ENCODE data around the gene FAIM. TPM values are rescaled to one million over a fixed set of nuclear protein-coding genes. Genes with fewer than 3 reads are reported as not detected.

Gene FAIM
- total and polyA plus RNA-seq, 2 of the 8 experiments (the other 6 are each of a cell fraction or from before 2014, with no cell fraction given) = 1.2 to 7.1 TPM

- no peaks in the 10 kb centered on the region for H3K23me2 ChIP-seq (ENCODE audit: low read depth, low read length)
- H2BK5ac ChIP-seq (ENCODE audit: low read depth, low read length) = no peak overlapping the region
- no peak overlapping the region for H3K23ac ChIP-seq (ENCODE audit: insufficient read length)
- no peak overlapping the region for H3K18ac ChIP-seq (ENCODE audit: extremely low read depth, low read length)
- H2BK15ac ChIP-seq (ENCODE audit: low read length) = no peak overlapping the region
- H4K5ac ChIP-seq (ENCODE audit: insufficient read length, low read depth, low read length) = no peak overlapping the region
- no peak overlapping the region for H2AK5ac ChIP-seq (ENCODE audit: low read depth, low read length)
- H3K79me2 ChIP-seq (ENCODE audit: control insufficient read depth in 1 of 2, insufficient read depth in 2 of 2, low read length in 2 of 2) = no peaks in the 10 kb centered on the region
- no peak overlapping the region for H2BK20ac ChIP-seq (ENCODE audit: low read length)
- H3K4ac ChIP-seq (replicated peaks; ENCODE audit: insufficient read length, low read depth, low read length) = no peak overlapping the region
- no peak overlapping the region for H3K4me2 ChIP-seq (ENCODE audit: insufficient read depth in 1 of 2, low read depth in 2 of 2, low read length in 2 of 2)
- H2AFZ ChIP-seq (ENCODE audit: low read length) = no peak overlapping the region
- no peaks in the 10 kb centered on the region for H3K4me1 ChIP-seq (replicated peaks in 1 of 4; ENCODE audit: control insufficient read depth in 3 of 4, insufficient read depth in 4 of 4, low read length in 3 of 4)
- no peaks in the 10 kb centered on the region for H3K9me3 ChIP-seq (ENCODE audit: insufficient read depth in 2 of 2, low read depth in 1 of 2, low read length in 1 of 2)
- no peaks in the 10 kb centered on the region for H4K20me1 ChIP-seq (replicated peaks in 1 of 2; ENCODE audit: control insufficient read depth in 1 of 2, insufficient read depth in 2 of 2, low read length in 2 of 2)
- H3K56ac ChIP-seq (replicated peaks; ENCODE audit: insufficient read length, low read depth, low read length) = no peak overlapping the region
- H3K27me3 ChIP-seq (replicated peaks in 1 of 4; ENCODE audit: control insufficient read depth in 3 of 4, extremely low read depth in 1 of 4, insufficient read depth in 3 of 4, low read length in 3 of 4) = no peaks in the 10 kb centered on the region
- H3K27ac ChIP-seq (ENCODE audit: low read depth, low read length) = no peak overlapping the region
- H4K8ac ChIP-seq (ENCODE audit: extremely low read depth, insufficient read depth, low read length) = no peak overlapping the region
- no peaks in the 10 kb centered on the region for H3K79me1 ChIP-seq (ENCODE audit: low read depth, low read length)
- H3K36me3 ChIP-seq (ENCODE audit: control insufficient read depth in 2 of 4, insufficient read depth in 4 of 4, low read length in 3 of 4) = no peaks in the 10 kb centered on the region
- no peak overlapping the region for H3K14ac ChIP-seq (ENCODE audit: insufficient read length)
- no peak overlapping the region for H3K9ac ChIP-seq (replicated peaks in 1 of 4; ENCODE audit: extremely low read depth in 1 of 4, low read depth in 3 of 4, low read length in 3 of 4)
- no peak for FAIRE-seq
- DNase-seq (ENCODE audit: low read depth in 1 of 2, low spot score in 2 of 2) = no peak
- TF ChIP-seq CHD2 (IDR thresholded peaks at IDR 0.05; ENCODE audit: low read length) = no peak
- no peak for TF ChIP-seq MAFK (IDR thresholded peaks at IDR 0.05; ENCODE audit: low read depth, low read length)
- TF ChIP-seq SRF (IDR thresholded peaks at IDR 0.05; ENCODE audit: low read depth, low read length) = no peak
- no peak for TF ChIP-seq KDM1A (IDR thresholded peaks at IDR 0.05; ENCODE audit: borderline replicate concordance, low read length)
- TF ChIP-seq POLR2AphosphoS5 (IDR thresholded peaks at IDR 0.05; ENCODE audit: low read depth, low read length) = no peak
- TF ChIP-seq SIRT6 (IDR thresholded peaks at IDR 0.05; ENCODE audit: low read length) = no peak
- TF ChIP-seq TAF7 (optimal IDR thresholded peaks at IDR 0.05; ENCODE audit: borderline replicate concordance, low read depth, low read length) = no peak
- no peak for TF ChIP-seq CBX5 (IDR thresholded peaks at IDR 0.05; ENCODE audit: low read depth, low read length)
- TF ChIP-seq EGR1 (IDR thresholded peaks at IDR 0.05; ENCODE audit: borderline replicate concordance, low read depth, low read length) = no peak
- no peak for TF ChIP-seq EZH2 (IDR thresholded peaks at IDR 0.05; ENCODE audit: low read depth, low read length, severe bottlenecking)
- TF ChIP-seq SP4 (IDR thresholded peaks at IDR 0.05; ENCODE audit: low read length) = no peak
- no peak for TF ChIP-seq RAD21 (IDR thresholded peaks at IDR 0.05 in 1 of 2, conservative IDR thresholded peaks at IDR 0.05 in 1 of 2; ENCODE audit: low read depth in 2 of 2, low read length in 2 of 2)
- TF ChIP-seq EP300 (IDR thresholded peaks at IDR 0.05; ENCODE audit: borderline replicate concordance in 1 of 2, low read depth in 2 of 2, low read length in 2 of 2) = no peak
- TF ChIP-seq, protein P1, sequence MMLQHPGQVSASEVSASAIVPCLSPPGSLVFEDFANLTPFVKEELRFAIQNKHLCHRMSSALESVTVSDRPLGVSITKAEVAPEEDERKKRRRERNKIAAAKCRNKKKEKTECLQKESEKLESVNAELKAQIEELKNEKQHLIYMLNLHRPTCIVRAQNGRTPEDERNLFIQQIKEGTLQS (IDR thresholded peaks at IDR 0.05; ENCODE audit: insufficient read depth, low read depth, low read length) = no peak
- ChIA-PET POLR2A (ENCODE audit: partially characterized antibody) (interaction anchor here (0.6 kb wide), 1 partner anchor 34 kb away, joined by 3 read pairs; no protein-coding TSS in a partner anchor), CTCF (ENCODE audit: partially characterized antibody) (interaction anchor here (1.4 to 1.8 kb wide), 4 partner anchors 30 to 299 kb away, joined by 4 to 9 read pairs (median 5); partner anchors contain the start of gene CEP70)
- H2BK120ac ChIP-seq (replicated peaks; ENCODE audit: low read depth, low read length) = no peak overlapping the region
- H2BK12ac ChIP-seq (ENCODE audit: low read depth, low read length) = no peak overlapping the region
- H4K91ac ChIP-seq (replicated peaks; ENCODE audit: insufficient read length, low read length) = no peak overlapping the region
- no peak overlapping the region for H3K4me3 ChIP-seq (ENCODE audit: extremely low read depth in 1 of 4, insufficient read depth in 2 of 4, low read depth in 3 of 4, low read length in 4 of 4)
Observed at GRCh38 chr3:138624518-138624917, 15.9 kb downstream of the FAIM start.
